ENCODE results near the gene UCMA. TPM values are rescaled to one million over a fixed set of nuclear protein-coding genes. Genes with fewer than 3 reads are reported as not detected.

UCMA gene
- total and polyA plus RNA-seq, 2 donors from 2014 or later = not detected

DNA sequence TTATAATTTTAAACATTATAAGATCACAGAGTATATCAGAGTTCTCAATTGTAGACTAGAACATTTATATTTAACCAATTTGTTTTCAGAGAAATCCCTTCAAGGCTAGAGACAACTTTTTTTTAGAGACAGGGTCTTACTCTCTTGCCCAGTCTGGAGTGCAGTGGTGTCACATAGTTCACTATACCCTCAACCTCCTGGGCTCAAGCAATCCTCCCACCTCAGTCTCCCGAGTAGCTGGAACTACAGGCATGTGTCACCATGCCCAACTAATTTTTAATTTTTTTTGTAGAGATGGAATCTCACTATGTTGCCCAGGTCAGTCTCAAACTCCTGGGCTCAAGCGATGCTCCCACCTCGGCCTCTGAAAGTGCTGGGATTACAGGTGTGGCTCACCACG, 15.3 kb downstream of the UCMA start:
- H3K27me3 ChIP-seq (ENCODE audit: control insufficient read depth, insufficient read depth, low read length) = no peaks in the 10 kb centered on the region
- no peak for TF ChIP-seq CTCF (IDR thresholded peaks at IDR 0.05; ENCODE audit: borderline replicate concordance, extremely low read depth, insufficient read depth)
- intact Hi-C loops (cut with DNase I) = no loop called here
- no peak for DNase-seq
- no peak overlapping the region for H3K9ac ChIP-seq (ENCODE audit: low read length in 3 of 3)
- no peak overlapping the region for H3K27ac ChIP-seq (ENCODE audit: low read depth in 2 of 2, low read length in 2 of 2)
- FAIRE-seq = no peak
- no peak overlapping the region for H3K4me3 ChIP-seq (ENCODE audit: low read length in 3 of 3)
- H3K9me3 ChIP-seq (ENCODE audit: control insufficient read depth in 2 of 3, insufficient read depth in 1 of 3, low read length in 3 of 3) = no peaks in the 10 kb centered on the region
- H3K36me3 ChIP-seq (ENCODE audit: control insufficient read depth in 2 of 3, insufficient read depth in 3 of 3, low read length in 3 of 3) = no peaks in the 10 kb centered on the region
- H3K4me1 ChIP-seq (ENCODE audit: control insufficient read depth in 2 of 3, insufficient read depth in 2 of 3, low read depth in 1 of 3, low read length in 3 of 3) = no peaks in the 10 kb centered on the region

DNA sequence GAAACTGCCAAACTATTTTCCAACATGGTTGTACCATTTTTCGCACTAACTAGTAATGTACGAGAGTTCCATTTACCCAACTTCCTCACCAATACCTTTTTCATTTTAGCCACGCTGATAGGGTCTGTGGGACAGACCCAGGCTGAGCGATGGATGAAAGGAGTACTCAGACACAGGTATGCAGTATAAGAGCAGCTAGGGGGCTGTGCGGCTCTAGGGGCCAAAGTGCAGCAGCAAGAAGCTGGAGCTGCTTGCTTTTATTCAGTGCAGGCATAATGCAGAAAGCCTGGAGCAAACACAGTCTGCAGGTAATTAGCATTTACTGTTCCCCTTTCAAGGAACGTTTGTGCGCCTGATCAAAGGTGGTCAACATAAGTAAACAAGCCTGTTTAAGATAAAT, 21.0 kb downstream of the UCMA start:
- TF ChIP-seq CTCF (IDR thresholded peaks at IDR 0.05; ENCODE audit: borderline replicate concordance, extremely low read depth, insufficient read depth) = no peak
- Histone ChIP-seq H3K36me3 (ENCODE audit: control insufficient read depth in 2 of 3, insufficient read depth in 3 of 3, low read length in 3 of 3) (no peaks in the 10 kb centered on the region), H3K27me3 (ENCODE audit: control insufficient read depth, insufficient read depth, low read length) (no peaks in the 10 kb centered on the region), H3K4me1 (ENCODE audit: control insufficient read depth in 2 of 3, insufficient read depth in 2 of 3, low read depth in 1 of 3, low read length in 3 of 3) (no peaks in the 10 kb centered on the region), H3K27ac (ENCODE audit: low read depth in 2 of 2, low read length in 2 of 2) (no peak overlapping the region), H3K9ac (ENCODE audit: low read length in 3 of 3) (no peak overlapping the region), H3K9me3 (ENCODE audit: control insufficient read depth in 2 of 3, insufficient read depth in 1 of 3, low read length in 3 of 3) (no peaks in the 10 kb centered on the region), H3K4me3 (ENCODE audit: low read length in 3 of 3) (no peak overlapping the region)
- intact Hi-C loops (cut with DNase I) = no loop called here
- DNase-seq (no peak), FAIRE-seq (no peak)

GRCh38 chr10:13206546-13207443, 27.4 kb downstream of the UCMA start:
- intact Hi-C loops (cut with DNase I) = no loop called here
- H3K4me1 ChIP-seq (ENCODE audit: control insufficient read depth in 2 of 3, insufficient read depth in 2 of 3, low read depth in 1 of 3, low read length in 3 of 3) = no peaks in the 10 kb centered on the region
- H3K9me3 ChIP-seq (ENCODE audit: control insufficient read depth in 2 of 3, insufficient read depth in 1 of 3, low read length in 3 of 3) = no peaks in the 10 kb centered on the region
- no peak for FAIRE-seq
- H3K4me3 ChIP-seq (ENCODE audit: low read length in 3 of 3) = no peak overlapping the region
- H3K27ac ChIP-seq (ENCODE audit: low read depth in 2 of 2, low read length in 2 of 2) = no peak overlapping the region
- no peaks in the 10 kb centered on the region for H3K27me3 ChIP-seq (ENCODE audit: control insufficient read depth, insufficient read depth, low read length)
- TF ChIP-seq CTCF (IDR thresholded peaks at IDR 0.05; ENCODE audit: borderline replicate concordance, extremely low read depth, insufficient read depth) = peak; percentile 22
- no peak overlapping the region for H3K9ac ChIP-seq (ENCODE audit: low read length in 3 of 3)
- DNase-seq = peak in 3 of 5 donors; percentile 32 to 59 (median 40)
- no peaks in the 10 kb centered on the region for H3K36me3 ChIP-seq (ENCODE audit: control insufficient read depth in 2 of 3, insufficient read depth in 3 of 3, low read length in 3 of 3)

All from kidney (tissue), 14 donors.